HG03045 (cell line): Measurements from ENCODE around the gene FXN.
"Not testable (repeated sequence)": the region's sequence is repeated elsewhere in the genome, so short reads cannot be mapped to it uniquely, and the experiment has no call there.

Source experiments
- ATAC-seq: cut with Tn5 transposase; IDR thresholded peaks from one replicate; pipeline ENCODE4 v1.9.1; 2021; ENCODE audit warnings: mild to moderate bottlenecking, moderate library complexity; ENCODE audit not compliant: unreplicated experiment

Gene FXN

DNA sequence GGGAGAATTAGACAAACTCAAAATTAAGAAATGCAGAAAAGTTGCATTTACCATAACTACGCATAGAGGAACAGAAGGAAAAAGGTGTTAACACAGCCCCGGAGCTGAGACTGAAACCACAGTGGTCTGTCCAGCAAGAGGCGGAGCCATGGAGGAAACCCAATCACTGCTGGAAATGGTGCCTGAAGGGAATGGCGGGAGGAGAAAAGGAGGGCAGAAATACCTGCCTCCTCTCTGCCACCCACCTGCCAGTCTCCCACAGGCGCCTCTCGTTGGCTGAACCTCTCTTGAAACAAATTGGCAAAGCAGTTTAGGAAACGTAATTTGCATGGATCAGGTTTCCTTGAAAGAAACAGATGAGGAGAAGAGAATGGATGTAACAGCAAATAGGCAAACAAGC is 11.9 kb upstream of the FXN start:
- ATAC-seq: no peak

DNA sequence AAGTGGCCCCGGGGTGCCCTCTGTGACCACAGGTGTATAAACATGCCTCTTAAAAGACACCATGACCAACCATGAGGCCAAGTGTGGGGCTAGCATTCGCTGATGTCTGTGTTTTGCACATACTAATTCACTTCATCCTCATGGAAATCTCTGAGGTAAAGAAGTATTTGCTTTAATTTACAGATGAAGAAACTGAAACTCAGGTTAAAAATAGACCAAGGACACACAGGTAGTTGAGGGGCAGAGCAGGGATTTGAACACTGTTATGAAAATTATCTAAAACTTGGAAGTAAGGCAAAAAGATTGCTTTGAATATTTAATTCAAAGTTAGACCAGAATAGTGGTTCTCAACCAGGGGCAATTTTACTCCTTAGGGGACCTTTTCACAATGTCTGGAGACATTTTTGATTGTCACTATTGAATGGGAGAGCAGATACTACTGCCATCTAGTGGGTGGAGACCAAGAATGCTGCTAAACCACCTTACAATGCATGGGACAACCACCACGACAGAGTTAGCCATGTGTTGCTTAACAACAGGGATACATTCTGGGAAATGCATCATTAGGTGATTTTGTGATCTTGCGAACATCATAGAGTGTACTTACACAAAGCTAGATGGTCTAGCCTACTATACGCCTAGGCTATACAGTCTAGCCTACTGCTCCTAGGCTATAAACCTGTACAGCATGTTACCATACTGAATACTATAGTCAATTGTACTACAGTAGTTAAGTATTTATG is 8.0 kb upstream of the FXN start:
- no peak for ATAC-seq

DNA sequence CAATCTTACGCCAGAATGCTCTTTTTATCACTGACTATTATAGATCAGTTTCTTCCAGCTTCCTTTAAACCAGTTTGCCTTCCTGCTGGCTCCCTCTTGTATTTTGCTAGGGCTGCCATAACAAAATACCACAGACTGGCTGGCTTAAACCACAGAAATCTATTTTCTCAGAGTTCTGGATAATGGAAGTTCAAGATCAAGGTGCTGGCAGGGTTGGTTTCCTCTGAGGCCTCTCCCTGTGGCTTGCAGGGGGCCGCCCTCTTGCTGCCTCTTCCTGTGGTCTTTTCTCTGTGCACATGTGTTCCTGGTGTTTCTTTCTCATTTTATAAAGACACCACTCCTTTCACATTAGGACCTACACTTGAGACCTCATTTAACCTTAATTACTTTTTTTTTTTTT is 6.8 kb upstream of the FXN start:
- ATAC-seq: no peak

DNA sequence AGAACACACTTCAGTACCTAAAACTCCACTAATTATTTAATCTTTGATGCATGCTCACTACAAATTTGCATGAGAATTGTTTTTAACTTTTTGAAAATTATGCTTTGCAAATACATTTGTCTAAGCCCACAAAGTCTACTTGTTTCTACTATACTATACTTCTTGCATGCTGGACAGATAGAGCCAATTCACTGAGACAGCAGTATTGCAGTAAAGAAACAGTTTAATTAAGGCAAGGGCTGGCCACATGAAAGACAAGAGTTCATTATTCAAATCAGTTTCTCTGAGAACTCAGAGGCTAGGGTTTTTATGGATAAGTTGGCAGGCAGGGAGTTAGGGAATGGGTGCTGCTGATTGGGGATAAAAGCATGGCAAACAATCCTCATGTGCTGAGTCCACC is 6.0 kb upstream of the FXN start:
- no peak for ATAC-seq

DNA sequence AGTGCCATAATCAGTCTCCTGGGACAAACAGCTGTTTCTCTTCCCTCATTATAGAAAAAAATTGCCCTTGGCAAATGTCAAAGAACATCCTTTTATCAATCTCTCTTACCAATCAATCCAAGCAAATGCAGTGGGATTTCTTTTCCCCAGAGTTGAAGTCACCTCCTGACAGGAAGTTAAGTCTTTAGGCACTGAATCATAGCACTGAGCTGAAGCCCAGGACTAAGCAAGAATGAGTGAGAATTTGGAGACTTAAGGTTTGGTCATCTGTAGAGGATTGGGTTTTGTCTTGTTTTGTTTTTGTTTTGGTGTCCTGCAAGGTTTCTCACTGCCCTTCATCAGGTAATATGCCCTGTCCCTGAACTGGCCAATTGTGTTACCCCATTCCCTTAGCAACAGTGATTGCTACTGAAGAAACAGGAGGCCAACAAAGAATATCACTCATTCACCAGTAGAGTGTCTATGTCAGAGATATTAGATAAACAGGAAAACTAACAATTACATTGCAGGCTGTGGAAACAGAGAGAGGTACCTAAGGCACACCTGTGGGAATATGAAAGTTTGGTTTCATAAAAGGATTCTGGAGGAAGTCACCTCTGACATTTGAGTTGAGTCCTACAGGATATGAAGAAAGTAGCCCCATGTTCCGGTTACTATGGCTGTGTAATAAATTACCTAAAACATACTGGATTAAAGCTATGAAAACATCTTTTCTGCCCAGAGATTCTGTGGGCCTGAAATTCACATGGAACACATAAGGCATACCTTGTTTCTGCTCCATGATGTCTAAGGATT is 4.5 kb upstream of the FXN start:
- ATAC-seq: no peak

DNA sequence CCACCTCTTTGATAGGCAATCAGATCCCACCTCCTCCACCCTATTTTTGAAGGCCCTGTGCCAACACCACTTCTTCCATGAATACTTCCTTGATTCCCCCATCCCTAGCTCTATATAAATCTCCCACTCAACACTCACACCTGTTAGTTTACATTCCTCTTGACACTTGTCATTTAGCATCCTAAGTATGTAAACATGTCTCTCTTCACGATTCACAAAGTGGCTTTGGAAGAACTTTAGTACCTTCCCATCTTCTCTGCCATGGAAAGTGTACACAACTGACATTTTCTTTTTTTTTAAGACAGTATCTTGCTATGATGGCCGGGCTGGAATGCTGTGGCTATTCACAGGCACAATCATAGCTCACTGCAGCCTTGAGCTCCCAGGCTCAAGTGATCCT is 1.5 kb upstream of the FXN start:
- ATAC-seq: no peak

DNA sequence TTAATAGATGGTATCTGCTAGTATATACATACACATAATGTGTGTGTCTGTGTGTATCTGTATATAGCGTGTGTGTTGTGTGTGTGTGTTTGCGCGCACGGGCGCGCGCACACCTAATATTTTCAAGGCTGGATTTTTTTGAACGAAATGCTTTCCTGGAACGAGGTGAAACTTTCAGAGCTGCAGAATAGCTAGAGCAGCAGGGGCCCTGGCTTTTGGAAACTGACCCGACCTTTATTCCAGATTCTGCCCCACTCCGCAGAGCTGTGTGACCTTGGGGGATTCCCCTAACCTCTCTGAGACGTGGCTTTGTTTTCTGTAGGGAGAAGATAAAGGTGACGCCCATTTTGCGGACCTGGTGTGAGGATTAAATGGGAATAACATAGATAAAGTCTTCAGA is 757 bp downstream of the FXN start:
- ATAC-seq: peak; percentile 28

DNA sequence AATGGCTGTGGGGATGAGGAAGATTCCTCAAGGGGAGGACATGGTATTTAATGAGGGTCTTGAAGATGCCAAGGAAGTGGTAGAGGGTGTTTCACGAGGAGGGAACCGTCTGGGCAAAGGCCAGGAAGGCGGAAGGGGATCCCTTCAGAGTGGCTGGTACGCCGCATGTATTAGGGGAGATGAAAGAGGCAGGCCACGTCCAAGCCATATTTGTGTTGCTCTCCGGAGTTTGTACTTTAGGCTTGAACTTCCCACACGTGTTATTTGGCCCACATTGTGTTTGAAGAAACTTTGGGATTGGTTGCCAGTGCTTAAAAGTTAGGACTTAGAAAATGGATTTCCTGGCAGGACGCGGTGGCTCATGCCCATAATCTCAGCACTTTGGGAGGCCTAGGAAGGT is 1.2 kb downstream of the FXN start:
- ATAC-seq: no peak

DNA sequence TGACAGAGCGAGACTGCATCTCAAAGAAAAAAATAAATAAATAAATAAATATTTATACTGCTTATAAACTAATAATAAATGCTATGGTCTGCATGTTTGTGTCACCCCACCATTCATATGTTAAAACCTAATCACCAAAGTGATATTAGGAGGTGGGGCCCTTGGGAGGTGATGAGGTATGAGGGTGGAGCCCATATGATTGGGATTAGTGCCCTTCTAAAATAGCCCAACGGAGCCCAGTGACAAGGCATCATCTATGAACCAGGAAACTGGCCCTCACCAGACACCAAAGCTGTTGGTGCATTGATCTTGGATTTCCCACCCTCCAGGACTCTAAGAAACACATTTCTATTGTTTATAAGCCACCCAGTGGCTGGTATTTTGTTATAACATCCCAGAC is 5.1 kb downstream of the FXN start:
- no peak for ATAC-seq

DNA sequence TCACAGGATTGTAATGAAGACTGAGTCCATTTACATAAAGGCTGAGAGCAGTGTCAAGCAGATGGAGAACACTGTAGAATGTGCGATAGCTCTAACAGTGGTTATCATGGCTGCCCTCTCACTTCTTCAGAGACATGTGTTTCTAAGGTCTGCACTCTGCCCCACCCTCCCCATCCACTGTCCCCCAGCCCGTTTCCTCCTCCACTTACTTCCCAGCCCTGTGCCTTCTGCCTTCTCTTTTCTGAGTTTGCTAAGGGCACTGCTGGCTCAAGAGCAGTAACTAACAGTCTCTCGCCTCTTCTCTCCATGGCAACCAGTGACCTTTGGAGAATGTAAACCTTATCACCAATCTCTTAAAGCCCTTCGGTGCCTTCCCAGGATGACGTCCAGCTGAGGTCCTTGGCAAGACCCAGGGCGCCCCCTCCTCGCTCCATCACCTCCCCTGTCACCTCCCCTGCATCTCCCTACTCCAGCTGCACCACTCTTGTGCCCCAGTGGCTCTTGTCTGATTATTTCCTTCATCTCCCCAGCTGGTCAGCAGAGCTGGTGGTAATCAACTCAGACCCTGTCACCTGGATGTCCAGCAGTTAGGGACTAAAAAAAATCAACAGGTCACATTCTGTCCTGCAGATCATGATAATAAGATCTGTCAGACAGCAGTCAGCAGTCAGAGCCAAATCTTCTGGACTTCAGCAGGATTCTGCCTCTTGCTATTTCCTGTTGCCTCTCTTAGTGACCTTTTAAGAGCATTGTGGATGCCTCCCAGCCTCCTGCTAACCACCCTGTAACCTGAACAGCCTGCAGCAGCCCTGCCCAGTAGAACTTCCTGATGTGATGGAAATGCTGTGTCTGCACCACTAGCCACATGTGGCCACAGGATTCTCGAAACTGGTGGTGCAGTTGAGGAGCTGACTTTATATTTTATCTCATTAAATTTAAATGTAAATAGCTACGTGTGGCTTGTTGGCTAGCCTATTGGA is 9.0 kb downstream of the FXN start:
- no peak for ATAC-seq

DNA sequence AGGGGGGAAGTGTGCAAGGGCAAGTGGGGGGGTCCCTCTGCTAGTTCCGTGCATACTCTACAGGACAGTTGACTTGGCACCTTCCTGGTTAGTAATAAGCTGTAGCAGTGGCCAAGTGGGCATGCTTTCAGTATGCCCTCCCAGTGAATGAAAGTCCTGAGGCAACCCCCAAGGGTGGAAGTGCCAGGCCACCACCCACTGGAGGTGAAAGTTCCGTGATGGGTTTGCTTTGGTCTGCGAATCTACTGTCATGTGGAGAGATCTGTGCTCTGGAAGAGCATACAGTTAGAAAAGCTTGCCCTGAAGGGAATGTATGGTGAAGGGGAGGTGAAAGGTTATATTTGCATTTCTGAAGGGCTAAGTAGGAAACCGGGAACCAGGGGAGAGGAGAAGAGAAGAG is 10.3 kb downstream of the FXN start:
- ATAC-seq: no peak

DNA sequence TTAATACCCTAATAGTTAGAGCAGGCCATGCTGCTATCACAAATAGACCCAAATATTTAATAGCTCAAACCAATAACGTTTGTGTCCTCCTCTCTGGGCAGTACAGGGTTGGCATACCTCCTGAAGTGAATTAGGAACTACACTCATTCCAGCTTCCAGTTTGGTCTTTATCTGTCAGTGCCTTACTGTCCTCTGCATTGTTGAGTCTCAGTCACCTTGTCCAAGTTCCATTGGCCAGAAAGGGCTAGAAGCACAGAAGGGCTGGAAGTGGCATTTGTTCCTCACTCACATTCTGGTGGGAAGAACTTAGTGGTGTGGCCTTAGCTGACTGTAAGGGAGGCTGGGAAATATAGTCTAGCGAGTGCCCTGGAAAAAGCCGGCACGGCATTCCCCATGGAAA is 11.2 kb downstream of the FXN start:
- ATAC-seq: no peak

DNA sequence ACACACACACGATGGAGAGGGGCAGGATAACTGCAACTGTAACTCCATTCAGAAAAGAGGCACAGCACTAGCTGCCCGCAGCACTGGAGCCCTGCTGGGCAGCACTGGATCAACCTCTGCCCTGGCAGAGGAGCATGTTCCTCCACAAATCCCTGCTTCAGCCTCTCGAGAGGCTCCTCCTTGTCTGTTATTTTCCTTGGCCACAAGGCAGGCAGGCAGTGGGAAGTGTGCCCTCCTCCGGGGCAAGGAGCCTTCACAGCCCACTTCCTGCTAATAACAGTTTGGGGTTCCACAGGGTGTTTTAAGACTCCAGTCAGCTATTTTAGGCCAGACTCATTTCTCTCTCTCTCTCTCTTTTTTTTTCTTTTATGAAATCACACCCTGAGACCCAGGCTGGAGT is 11.8 kb downstream of the FXN start:
- no peak for ATAC-seq

DNA sequence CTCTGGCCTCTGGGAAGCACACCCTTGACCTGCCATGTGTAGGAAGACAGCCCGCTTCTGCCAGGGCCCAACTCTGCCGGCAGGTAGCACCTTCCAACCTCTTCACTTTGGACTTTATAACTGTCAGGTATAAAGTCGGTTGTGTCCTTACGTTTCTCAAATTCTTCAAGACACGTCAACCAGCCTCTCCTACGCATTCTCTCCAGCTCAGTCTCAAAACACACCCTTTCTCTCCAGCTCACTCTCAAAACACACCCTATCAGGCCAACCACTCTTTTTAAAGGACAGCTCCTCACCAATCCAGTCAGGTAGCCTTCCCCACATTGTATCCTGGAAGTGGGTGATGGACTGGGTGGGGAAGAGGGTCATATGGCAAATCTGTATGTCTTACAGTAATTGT is 13.5 kb downstream of the FXN start:
- ATAC-seq: no peak

DNA sequence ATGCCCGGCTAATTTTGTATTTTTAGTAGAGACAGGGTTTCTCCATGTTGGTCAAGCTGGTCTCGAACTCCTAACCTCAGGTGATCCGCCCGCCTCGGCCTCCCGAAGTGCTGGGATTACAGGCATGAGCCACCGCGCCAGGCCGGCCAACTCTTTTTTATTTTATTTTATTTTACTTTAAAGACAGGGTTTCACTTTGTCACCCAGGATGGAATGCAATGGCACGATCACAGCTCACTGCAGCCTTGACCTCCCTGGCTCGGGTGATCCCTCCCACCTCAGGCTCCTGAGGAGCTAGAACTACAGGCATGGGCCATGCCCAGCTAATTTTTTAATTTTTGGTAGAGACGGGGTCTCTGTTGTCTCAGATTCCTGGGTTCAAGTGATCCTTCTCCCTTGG is 15.4 kb downstream of the FXN start:
- not testable (repeated sequence) for ATAC-seq

DNA sequence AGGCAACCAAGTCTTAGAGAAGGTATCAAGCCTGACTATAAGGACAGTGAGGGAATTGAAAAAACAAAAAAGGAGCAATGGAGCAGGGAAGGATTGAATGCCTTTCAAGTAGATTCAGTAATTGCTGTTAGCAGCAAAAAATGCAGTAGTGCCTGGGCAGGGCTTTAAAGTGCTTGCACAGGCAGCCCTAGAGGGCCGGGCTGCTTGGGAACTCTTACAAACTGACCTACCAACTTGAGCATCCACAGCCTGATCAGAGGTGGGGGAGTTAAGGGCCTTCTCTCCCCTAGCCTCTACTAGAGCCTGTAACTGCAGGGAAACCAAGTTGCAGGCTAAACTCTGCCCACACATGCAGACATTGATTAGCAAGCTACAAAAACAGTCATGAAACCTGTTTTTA is 19.4 kb downstream of the FXN start:
- ATAC-seq: no peak

DNA sequence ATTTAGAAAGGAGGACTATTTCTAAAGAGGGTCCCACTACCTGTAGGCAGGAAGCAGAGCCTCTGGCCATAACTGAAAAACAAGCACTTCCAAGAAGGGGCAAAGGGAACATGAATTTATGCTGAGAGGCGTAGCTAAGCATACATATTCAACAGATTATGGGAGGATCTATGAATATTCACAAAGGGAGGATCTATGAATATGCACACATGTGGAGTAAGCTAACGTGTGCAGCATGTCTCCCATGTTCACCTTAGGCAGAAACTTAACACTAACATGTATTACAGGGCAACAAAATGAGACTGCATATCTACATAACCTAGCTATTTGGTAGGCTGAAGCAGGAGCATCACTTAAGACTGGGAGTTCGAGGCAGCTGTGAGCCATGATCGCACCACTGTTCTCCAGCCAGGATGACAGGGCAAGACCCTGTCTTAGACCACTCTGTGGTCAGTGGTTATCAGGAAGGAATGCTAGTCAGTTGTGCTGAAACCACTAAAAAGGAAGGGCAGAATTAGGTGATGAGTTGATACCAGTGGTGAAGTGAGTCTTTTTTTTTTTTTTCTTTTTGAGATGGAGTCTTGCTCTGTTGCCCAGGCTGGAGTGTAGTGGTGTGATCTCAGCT is 20.8 kb downstream of the FXN start:
- no peak for ATAC-seq

DNA sequence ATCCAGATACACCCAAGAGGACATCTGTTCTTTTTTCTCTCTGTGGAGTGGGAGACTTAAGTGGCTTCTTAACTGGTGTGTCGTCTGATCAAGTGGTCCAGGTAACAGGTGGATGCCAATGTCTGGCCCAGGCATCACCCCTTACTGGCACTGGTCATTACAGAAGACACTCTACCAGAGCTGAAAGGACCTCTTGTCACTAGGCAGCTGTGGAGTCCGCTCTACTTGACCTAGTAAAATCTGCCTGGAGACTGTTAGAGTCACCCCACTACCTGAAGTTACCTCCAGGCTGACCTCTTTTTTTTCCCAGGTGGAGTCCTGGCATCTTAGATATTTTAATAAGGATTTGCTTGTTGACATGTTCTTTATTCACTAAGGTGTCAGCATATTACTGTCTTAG is 22.5 kb downstream of the FXN start:
- ATAC-seq: no peak

DNA sequence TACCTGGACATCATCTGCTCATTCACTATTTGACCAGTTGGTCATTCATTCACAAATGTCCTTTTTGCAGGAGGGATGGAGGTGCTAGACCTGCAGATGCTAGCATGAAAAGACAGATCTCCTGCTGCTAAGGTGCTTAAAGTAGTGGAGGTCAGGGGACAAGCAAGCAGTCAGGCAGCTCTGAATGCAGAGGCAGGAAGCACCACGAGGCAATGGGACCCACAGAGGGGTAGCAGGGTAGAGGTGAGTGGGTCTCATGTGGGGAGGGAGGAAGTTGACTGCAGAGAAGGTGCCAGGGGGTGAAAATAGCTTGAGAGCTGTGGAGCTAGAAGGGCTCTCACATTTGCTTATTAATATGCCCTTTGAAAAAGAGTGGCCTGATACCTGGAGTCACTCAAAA is 25.2 kb downstream of the FXN start:
- ATAC-seq: no peak

DNA sequence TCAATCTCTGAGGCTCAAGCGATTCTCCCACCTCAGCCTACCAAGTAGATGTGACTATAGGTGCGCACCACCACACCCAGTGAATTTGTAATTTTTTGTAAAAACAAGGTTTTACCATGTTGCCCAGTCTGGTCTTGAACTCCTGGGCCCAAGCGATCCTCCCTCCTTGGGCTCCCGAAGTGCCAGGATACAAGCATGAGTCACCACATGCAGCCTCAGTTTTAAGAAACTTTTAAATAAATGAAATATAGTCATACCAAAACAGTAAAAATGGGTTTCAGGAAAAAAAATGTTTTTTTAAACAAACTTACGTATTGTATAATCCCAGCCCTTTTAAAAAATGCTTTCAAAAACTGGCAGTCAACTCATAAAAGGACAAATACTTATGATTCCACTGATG is 26.6 kb downstream of the FXN start:
- no peak for ATAC-seq

DNA sequence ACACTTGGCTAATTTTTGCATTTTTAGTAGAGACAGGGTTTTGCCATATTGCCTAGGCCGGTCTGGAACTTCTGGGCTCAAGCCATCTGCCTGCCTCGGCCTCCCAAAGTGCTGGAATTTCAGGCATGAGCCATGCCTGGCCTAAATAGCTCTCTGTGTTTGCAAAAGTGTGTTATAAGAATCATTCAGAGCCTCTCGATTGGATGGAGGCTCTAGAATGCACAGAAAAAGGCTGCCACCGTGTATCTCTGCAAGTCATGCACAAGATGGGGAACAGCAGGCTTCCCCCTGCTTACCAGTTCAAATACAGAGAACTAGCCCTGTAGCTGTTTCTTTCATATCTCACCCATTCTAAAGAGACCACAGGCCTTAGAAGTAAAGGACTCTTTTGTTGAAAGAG is 28.3 kb downstream of the FXN start:
- no peak for ATAC-seq
